GM18873 (cell line): ENCODE data around the gene DYDC1.
"Not testable (repeated sequence)": the region's sequence is repeated elsewhere in the genome, so short reads cannot be mapped to it uniquely, and the experiment has no call there.

Source experiments
- ATAC-seq: cut with Tn5 transposase; IDR thresholded peaks from one replicate; pipeline ENCODE4 v1.9.1; 2021; ENCODE audit warnings: mild to moderate bottlenecking, moderate library complexity, moderate number of reproducible peaks; ENCODE audit not compliant: unreplicated experiment, low FRiP score

DYDC1 gene

DNA sequence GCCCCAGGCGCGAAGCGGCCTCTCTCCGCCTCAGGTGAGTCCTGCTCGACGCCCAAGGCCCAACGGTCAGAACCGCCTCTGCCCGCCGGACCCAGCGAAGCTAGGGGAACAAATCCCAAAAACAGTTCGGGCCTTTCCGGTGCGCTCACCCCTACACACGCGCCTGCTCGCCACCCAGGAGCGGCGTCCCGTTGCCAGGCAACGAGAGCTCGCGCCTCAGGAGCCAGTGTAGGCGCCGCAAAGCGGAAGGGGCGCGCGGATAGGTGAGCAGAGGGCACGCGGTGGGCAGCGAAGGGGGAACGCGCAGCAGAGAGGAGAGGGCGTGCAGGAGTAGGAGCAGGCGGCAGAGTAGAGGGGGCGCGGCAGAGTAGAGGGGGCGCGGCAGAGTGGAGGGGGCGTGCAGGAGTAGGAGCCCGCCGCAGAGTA, at the start of gene DYDC1, which contains the start of gene DYDC2:
Gene DYDC1 (minus strand): TSS at position 193 of the 426 bp plus-strand sequence. CDS start 4,154 bp downstream, outside the sequence.
Gene DYDC2 (plus strand): TSS at position 219 of the 426 bp plus-strand sequence. CDS start 5,663 bp downstream, outside the sequence.
- no peak for ATAC-seq

DNA sequence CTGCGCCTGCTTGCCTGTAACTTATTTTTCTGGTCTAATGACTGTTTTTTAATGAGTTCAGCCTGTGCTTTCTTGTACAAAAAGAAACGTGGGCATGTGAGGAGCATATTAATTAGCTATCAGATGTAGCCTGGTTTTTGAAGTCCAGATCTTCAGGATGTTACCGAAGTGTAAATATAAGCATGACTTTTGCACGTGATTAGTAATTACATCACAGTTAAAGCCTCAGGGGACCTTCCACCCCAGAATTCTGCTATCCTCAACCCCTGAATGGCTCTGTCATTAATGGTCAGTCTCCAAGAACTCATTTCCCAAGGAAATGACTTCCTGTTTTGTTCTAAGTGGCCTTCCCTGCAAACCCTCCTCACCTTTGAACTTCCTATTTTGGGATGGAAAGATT, 49.6 kb upstream of the DYDC1 start:
- no peak for ATAC-seq

DNA sequence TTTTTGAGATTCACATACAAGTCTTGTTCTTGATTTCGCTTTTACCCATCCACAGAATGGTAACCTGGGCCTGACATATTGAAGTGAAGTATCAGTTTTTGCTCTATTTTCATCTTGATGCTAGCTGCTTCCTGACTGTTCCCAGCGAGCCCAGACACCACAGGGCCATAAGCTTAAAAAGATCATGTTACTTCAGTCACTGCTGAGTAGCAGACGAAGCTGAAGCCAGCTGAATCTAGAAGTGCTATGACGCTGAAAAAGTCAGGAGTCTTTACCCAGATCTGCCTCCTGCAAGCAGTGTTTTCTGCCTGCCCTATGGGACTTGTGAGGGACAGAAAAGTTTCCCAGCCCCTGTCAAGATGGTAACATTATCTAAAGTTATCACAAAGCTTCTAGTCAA, 49.1 kb upstream of the DYDC1 start:
- ATAC-seq = no peak

DNA sequence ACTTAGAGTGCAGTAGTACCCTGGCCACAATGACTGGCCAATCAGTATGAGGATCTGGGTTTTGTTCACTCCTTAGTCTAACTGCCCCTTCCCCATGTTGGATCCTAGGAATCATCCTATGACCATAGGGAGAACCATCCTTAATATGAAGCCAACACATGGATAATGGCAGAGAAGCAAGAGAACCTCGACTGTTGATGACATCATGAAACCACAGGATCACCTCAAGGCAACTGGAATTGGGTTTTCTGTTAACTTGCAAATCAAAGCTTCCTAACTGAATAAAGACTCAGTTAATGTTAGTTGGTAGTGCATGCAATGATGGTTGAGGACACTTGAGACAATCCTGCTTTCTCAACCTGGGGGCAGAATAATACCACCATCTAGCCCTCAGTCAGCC, 48.5 kb upstream of the DYDC1 start:
- ATAC-seq = no peak

DNA sequence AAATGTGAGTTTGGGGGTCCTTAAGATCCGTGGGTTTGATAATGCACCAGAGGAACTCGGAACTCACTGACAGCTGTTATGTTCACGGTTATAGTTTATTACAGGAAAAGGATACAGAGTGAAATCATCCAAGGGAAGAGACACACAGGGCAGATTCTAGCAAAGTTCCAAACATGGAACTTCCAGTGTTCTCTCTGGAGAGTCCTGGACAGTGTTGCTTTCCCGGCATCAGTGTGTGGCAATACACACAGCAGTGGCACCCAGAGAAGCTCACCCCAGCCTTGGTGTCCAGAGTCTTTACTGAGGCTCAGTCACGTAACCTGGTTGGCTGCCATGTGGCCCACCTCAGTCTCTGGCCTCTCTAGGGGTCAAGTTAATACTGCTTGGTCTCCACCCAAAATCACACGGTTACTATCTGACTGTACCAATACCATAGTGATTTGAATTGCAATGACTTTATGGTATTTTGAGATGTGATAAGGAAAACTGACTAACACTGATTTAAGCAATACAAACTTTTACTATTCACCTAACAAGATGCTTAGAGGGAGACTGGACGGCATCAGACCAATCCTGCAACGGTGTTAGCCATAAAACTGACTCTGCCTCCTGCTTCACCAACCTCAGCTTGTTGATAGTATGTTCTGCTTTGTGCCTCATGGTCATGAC, 43.7 kb upstream of the DYDC1 start:
- no peak for ATAC-seq

DNA sequence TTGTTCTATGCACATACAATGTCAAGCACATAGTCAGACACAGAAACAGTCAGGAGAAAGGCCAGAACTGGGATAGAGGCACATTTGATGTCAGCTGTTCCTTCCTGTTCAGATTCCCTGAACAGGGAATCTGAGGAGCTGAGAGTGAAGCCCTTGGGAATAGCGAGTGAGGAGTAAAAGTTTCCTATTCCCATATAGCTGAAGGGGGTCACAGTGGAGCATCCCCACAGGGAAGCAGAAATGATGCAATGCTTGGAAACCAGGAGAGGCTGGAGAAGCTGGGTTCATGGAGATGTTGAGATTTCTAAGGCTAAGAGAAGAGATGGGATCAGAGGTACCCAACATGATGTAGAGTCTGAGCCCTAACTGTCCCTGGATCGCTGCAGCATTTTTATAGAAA, 40.5 kb upstream of the DYDC1 start:
- ATAC-seq = no peak

DNA sequence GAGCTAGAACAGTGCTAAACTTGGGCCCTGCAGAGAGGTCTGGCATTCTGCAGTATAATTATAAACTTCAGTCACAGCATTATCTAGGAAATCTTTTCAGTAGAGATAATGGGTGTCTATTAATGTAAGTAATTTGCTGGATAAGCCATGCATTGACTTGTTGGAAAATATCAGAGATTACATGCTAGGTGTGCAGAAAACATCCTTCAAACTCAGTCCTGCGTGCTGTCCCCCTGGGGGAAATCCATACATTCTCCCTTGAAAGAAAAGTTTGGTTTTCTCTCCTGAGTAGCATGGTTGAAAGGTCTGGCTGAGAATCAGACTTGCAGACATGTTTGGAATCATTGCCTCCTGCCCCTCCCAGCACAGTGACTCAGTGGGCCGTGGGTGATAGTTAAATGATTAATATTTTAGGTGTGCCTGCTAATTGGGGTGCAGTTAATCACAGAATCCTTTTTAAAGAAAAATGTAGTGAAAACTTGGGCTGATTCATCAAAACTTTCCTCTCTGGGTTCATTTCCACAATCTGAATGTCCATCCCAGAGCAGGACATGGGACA, 37.9 kb upstream of the DYDC1 start:
- ATAC-seq = no peak

DNA sequence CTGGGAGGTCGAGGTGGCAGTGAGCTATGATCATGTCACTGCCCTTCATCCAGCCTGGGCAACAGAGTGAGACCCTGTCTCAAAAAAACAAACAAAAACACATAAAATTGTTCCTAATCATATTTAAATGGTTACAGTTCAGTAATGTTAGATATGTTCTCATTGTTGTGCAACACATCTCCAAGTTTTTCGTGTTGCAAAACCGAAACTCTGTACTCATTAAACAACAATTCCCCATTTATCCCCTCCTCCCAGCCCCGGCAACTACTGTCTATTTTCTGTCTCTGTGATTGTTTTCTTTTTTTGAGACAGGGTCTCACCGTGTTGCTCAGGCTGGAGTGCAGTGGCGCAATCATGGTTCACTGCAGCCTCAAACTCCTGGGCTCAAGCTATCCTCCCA, 35.7 kb upstream of the DYDC1 start:
- no peak for ATAC-seq

DNA sequence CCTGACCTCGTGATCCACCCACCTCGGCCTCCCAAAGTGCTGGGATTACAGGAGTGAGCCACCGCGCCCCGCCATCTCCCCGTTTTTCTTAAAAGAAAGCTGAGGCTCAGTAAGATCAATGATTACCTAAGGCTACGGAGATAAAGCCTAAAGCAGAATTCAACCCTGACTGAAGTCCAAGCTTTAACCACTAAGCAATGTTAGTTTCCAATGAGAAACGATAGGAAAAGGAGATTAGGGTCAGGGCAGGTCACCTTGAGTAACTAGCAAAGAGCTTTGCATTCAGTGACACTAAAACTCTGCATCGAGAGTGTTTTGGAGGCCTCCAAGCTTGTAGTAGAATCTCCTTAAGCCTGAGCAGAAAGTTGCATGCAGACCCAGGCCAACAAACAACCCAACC, 34.2 kb upstream of the DYDC1 start:
- no peak for ATAC-seq

DNA sequence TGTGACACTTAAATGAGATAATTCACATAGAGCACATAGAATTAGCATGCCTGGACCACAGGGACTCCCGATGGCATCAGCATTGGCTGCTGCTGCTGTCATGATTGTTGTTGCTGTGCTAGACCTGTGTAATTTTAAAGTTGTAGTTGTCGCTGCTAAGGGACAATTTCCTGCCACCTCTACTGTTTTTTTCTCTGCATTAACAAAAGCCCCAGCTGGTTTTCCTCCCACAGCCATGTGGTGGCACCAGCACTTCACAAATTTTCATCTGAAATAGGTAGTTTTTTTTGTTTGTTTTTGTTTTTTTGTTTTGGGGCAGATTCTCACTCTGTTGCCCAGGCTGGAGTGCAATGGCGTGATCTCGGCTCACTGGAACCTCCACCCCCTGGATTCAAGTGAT, 26.4 kb upstream of the DYDC1 start:
- no peak for ATAC-seq

DNA sequence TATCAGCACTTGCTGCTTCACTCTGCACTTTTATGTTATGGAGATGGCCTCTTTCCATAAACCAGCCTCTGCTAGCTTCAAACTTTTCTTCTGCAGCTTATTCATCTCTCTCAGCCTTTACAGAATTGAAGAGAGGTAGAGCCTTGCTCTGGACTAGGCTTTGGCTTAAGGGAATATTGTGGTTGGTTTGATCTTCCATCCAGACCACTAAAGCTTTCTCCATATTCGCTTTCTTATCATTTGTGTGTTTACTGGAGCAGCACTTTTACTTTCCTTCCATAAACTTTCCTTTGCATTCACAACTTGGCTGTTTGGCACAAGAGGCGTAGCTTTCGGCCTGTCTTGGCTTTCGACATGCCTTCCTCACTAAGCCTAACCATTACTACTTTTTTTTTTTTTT, 23.6 kb upstream of the DYDC1 start:
- no peak for ATAC-seq

DNA sequence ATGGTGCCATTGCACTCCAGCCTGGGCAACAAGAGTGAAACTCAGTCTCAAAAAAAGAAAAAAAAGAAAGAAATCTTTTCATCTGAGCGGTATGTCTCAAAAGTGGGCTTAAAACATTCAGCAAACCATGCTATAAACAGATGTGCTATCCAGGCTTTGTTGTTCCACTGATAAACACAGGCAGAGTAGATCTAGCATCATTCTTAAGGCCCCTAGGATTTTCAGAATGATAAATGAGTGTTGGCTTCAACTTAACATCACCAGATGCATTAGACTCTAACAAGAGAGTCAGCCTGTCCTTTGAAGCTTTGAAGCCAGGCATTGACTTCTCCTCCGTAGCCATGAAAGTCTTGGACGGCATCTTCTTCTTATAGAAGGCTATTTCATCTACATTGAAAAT, 23.1 kb upstream of the DYDC1 start:
- no peak for ATAC-seq

DNA sequence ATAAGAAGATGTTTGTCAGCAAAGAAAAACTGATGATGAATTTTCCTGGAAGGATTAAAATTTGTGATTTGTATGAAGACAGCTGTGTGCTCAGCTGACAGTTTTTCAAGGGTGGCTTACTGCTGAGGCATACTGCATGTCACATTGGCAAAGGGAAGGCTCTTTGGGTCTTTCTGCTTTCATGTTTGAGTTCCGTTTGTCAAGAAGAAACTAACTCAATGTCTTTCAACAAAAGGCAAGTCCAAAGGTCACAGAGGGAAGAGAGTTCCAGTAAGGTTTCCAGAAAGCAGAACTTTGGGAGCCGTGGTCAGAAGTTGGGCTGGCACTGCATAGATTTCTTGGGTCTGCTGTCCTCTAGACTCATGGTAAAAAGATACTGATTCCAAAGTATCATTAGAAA, 16.9 kb upstream of the DYDC1 start:
- ATAC-seq = no peak

DNA sequence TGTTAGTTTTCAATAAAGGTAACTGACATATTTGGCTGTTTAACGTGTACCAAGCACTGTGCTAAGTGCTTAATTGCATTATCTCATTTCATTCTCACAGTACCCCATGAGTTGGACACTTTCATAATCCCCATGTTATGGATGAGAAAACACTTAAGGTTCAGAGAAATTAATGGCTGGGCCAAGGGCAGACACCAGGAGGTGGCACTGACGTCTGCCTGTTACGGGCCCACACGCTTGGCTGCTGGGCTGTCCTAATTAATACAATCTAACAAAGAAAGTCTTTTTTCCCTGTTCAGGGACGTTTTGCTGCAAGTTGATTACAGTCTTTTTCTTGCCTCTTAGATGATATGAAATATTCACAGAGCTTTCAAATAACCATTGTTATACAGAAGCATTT, 16.1 kb upstream of the DYDC1 start:
- no peak for ATAC-seq

DNA sequence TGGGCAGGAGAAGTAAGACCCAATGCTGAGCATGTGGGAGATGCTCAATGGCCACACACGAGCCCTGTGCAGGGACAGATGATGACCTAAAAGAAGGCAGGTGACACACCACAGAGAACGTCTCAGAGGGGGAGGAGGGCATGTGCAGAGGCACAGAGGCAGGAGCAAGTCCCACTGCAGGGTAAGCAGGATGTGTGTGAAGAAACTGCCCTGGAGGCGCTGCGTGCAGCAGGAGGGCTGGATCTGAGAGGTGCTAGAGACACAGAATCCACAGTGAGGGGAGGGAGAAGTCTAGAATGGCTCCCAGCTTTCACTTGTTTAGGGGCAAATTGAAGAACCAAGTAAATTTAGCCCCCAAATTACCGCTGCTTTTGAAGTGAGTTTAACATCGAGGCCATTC, 14.9 kb upstream of the DYDC1 start:
- ATAC-seq = no peak

DNA sequence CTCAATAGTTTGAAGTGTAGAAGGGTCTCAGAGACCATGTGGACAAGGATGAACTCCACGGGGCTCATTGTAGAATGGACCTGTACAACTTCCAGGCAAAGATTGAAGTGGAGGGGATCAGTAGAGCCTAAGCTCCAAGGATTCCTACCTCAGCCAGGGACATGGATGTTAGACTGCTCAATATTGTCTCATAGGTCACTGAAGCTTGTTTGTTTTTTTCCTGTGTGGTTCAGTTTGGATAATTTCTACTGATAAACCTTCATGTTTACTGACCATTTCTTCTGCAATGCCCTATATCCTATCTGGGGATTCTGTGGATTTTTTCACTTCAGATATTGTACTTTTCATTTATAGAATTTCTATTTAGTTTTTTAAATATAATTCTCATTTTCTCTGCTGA, 9.0 kb upstream of the DYDC1 start:
- no peak for ATAC-seq

DNA sequence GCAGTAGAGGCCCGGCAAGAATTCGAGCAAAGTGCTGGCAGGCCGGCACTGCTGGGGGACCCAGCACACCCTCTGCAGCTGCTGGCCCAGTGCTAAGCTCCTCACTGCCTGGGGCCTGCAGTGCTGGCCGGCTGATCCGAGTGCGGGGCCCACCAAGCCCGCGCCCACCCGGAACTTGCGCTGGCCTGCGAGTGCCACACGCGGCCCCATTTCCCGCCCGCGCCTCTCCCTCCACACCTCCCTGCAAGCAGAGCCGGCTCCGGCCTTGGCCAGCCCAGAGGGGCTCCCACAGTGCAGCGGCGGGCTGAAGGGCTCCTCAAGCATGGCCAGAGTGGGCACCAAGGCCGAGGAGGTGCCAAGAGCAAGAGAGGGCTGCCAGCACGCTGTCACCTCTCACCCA, 3.1 kb upstream of the DYDC1 start:
- no peak for ATAC-seq

DNA sequence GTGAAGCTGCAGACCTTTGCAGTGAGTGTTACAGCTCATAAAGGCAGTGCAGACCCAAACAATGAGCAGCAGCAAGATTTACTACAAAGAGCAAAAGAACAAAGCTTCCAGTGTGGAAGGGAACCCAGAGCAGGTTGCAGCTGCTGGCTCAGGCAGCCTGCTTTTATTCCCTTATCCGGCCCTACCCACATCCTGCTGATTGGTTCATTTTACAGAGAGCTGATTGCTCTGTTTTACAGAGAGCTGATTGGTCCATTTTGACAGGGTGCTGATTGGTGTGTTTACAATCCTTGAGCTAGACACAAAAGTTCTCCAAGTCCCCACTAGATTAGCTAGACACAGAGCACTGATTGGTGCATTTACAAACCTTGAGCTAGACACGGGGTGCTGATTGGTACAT, 2.4 kb upstream of the DYDC1 start:
- ATAC-seq = not testable (repeated sequence)

DNA sequence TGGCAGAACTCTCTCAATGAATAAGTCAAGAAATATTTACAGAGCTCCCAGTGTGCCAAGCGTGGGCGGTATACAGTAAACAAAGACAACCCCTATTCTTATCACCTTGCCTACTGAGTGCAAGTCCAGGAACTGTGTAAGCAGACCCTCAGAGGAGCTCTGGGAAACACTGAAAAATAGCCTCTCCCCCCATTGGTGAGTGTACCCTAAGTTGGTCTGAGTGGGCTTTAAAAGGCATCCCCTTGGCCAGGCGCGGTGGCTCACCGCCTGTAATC, 1.2 kb upstream of the DYDC1 start:
- no peak for ATAC-seq

DNA sequence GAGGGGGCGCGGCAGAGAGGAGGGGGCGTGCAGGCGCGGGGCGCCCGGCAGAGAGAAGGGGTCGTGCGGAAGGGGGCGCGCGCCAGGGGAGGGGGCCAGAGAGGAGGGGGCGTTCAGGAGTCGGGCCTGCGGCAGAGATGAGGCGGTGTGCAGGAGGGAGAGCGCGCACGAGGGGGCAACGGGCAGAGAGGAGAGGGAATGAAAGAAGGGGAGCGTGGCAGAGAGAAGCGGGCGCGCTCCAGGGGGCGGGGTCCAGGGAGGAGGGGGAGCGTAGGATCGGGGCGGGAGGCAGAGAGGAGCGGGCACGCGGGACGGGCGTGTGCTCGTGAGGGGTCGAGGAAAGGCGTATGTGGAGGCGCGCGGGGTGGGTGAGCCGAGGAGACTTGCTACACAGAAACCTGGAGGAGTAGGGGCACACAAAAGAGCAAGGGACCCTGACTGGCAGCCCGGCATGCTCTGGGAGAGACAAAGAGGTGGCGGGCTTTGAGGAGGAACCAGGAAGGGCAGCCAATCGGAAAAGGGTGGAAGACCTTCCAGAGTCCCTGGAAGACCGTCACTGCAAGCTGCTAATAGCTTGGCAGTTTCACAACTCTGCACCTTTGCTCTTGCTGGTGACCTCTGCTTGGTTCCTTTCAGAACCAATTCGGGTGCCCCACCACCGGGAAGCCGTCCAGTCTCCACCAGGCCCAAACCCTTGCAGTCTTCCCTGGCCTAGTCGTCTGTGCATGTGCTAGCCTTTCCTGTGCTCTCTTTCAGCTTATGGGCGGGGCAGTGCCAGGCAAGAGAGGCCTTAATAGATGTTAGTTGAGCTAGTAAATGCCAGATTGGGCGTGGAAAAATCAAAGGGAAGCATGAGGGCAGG, 665 bp upstream of the DYDC1 start:
- ATAC-seq = no peak

DNA sequence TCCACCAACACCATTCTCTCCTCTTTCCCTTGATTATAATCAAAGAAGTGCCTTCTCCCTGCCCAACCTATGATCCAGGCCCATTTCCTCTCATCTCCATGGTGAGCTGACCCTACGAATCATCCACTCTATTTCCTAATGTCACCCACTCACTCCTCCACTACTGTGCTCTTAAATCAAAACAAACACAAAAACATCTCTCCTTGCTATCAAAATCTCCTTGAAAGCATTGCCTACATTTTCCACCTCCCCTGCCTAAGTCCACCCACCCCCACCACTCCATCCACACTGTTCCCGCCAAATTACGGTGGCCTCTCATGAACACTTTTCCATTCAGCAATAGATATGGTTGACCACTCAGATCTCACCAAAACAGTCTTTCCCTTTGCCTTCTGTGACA, 5.3 kb downstream of the DYDC1 start:
- no peak for ATAC-seq

DNA sequence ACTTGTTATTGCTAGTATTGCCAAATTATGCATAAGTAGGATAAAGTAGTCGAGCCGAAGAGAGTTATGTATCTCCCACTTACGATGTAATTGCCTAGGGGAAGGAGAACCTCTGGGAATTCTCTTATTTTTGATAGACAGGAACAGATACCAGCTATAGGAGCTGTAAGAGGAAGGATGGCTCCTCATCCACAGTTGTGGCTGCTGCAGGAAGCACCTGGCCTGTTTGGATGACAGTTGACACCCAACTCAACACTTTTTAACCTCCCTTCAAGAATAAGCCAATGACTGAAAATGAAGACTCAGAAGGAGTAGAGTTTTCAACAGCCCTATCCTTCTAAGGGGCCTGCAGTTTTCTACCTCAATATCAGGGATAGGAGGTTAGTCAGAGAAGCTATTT, 6.3 kb downstream of the DYDC1 start:
- ATAC-seq = no peak
